ENCODE measurements around the gene PARD3B. TPM values are rescaled to one million over a fixed set of nuclear protein-coding genes. Genes with fewer than 3 reads are reported as not detected.

The PARD3B gene
- total RNA-seq, 1 experiment from 2014 or later, result 2.0 TPM

GRCh38 chr2:204529795-204530463 lies 15.3 kb upstream of the PARD3B start:
- no peak overlapping the region for H3K4me2 ChIP-seq (ENCODE audit: low read length)
- RAD21 ChIA-PET (ENCODE audit: low non-redundant PET in 1 of 2, low total read pairs in 2 of 2, uncharacterized antibody in 2 of 2, unreplicated experiment in 2 of 2), result no interaction called here
- H3K9me2 ChIP-seq (ENCODE audit: insufficient read depth), result no peaks in the 10 kb centered on the region
- no TSS peak for BruUV-seq (replicated peaks)
- no peaks in the 10 kb centered on the region for H3K79me2 ChIP-seq (ENCODE audit: insufficient read depth, low read length)
- POLR2A ChIA-PET, result no interaction called here
- no peak overlapping the region for H3K9ac ChIP-seq (ENCODE audit: low read length)
- H3K9me3 ChIP-seq (ENCODE audit: control insufficient read depth in 1 of 2, insufficient read depth in 1 of 2, low read depth in 1 of 2, low read length in 2 of 2), result no peaks in the 10 kb centered on the region
- H3K4me3 ChIP-seq (replicated peaks in 1 of 2; ENCODE audit: low read depth in 1 of 2, low read length in 2 of 2), result no peak overlapping the region
- no peaks in the 10 kb centered on the region for H4K20me1 ChIP-seq (ENCODE audit: insufficient read depth)
- CTCF ChIA-PET, result no interaction called here
- no peak overlapping the region for H3K27ac ChIP-seq (ENCODE audit: low read depth, low read length)
- no peaks in the 10 kb centered on the region for H3K4me1 ChIP-seq (ENCODE audit: control insufficient read depth in 1 of 2, insufficient read depth in 2 of 2, low read length in 2 of 2)
- DNase-seq (ENCODE audit: low read depth, low spot score), result no peak
- H2AFZ ChIP-seq (ENCODE audit: low read depth, low read length, poor library complexity, severe bottlenecking), result no peak overlapping the region
- no peak for TF ChIP-seq RAD21 (IDR thresholded peaks at IDR 0.05; ENCODE audit: low read depth)
- no peak for TF ChIP-seq MAX (IDR thresholded peaks at IDR 0.05)
- no peak for TF ChIP-seq CBX3 (IDR thresholded peaks at IDR 0.05; ENCODE audit: low read depth)
- TF ChIP-seq ELF1 (IDR thresholded peaks at IDR 0.05; ENCODE audit: borderline replicate concordance, low read depth), result no peak
- no peak for TF ChIP-seq ATF3 (IDR thresholded peaks at IDR 0.05)
- no peak for TF ChIP-seq SIN3A (IDR thresholded peaks at IDR 0.05; ENCODE audit: low read depth)
- no peak for TF ChIP-seq REST (IDR thresholded peaks at IDR 0.05; ENCODE audit: low read depth)
- intact Hi-C loops (cut with micrococcal nuclease), result no loop called here
- no peaks in the 10 kb centered on the region for H3K36me3 ChIP-seq (ENCODE audit: control insufficient read depth in 1 of 2, insufficient read depth in 2 of 2, low read length in 2 of 2)
- ATAC-seq, result no peak
- H3K27me3 ChIP-seq (ENCODE audit: insufficient read depth, low read length), result no peaks in the 10 kb centered on the region
